A673 (cell line): Measurements from ENCODE around the gene TXNDC2. TPM values are rescaled to one million over a fixed set of nuclear protein-coding genes. Genes with fewer than 3 reads are reported as not detected.

Experiments used
- BruUV-seq: library from RNA; stranded (reverse); fragments of 400-500 nt; replicated peaks from 2 replicates; lab custom pipeline; 2021; lab: Mats Ljungman, UMichigan
- CTCF ChIA-PET: fragments of 300-600 bp; sonication (Branson Sonifier 250); formaldehyde crosslinking; loops from one replicate; lab custom pipeline; 2022; ENCODE audit warnings: antibody characterized with exemption; lab: Charles Lee
- POLR2A ChIA-PET: fragments of 300-600 bp; sonication (Branson Sonifier 250); formaldehyde crosslinking; loops from one replicate; lab custom pipeline; 2022; ENCODE audit warnings: antibody characterized with exemption; ENCODE audit not compliant: low non-redundant PET; lab: Charles Lee
- DNase-seq: peaks from one replicate; pipeline ENCODE4 v3.0.0-alpha.2; 2015; ENCODE audit warnings: low spot score
- H3K27ac ChIP-seq: fragments of 200-600 bp; sonication (generic); 2 replicates; pipeline ENCODE4 v1.5.1; 2016; ENCODE audit warnings: mixed run types, low read depth, mild to moderate bottlenecking, mixed read lengths, antibody characterized with exemption, low read length; ENCODE audit not compliant: poor library complexity, severe bottlenecking
- H3K27me3 ChIP-seq: fragments of 200-600 bp; sonication (generic); replicated peaks from 2 replicates; pipeline ENCODE4 v1.6.1; 2017; ENCODE audit warnings: mixed run types, low read depth, mild to moderate bottlenecking, mixed read lengths, antibody characterized with exemption, low read length; ENCODE audit not compliant: insufficient read depth, poor library complexity
- H3K36me3 ChIP-seq: fragments of 200-600 bp; sonication (generic); 2 replicates; pipeline ENCODE4 v1.6.1; 2016; ENCODE audit warnings: mixed run types, mild to moderate bottlenecking, mixed read lengths, antibody characterized with exemption, low read length; ENCODE audit not compliant: insufficient read depth, poor library complexity, severe bottlenecking
- H3K4me1 ChIP-seq: fragments of 200-600 bp; sonication (generic); 2 replicates; pipeline ENCODE4 v1.6.1; 2017; ENCODE audit warnings: mixed run types, mild to moderate bottlenecking, mixed read lengths, antibody characterized with exemption, low read length; ENCODE audit not compliant: insufficient read depth, poor library complexity, severe bottlenecking
- H3K4me3 ChIP-seq: fragments of 200-600 bp; sonication (generic); 2 replicates; pipeline ENCODE4 v1.5.1; 2016; ENCODE audit warnings: low read depth, mixed run types, mild to moderate bottlenecking, mixed read lengths, low read length; ENCODE audit not compliant: poor library complexity, severe bottlenecking
- H3K9me3 ChIP-seq: fragments of 200-600 bp; sonication (generic); 2 replicates; pipeline ENCODE4 v1.6.1; 2016; ENCODE audit warnings: mixed run types, low read depth, mild to moderate bottlenecking, mixed read lengths, antibody characterized with exemption, low read length; ENCODE audit not compliant: poor library complexity, severe bottlenecking
- EZH2 ChIP-seq: fragments of 200-600 bp; sonication (generic); IDR thresholded peaks from 2 replicates; pipeline ENCODE4 v1.6.1; 2017; ENCODE audit warnings: borderline replicate concordance, low read depth, mild to moderate bottlenecking, mixed read lengths, antibody characterized with exemption, low read length; ENCODE audit not compliant: poor library complexity, severe bottlenecking
- intact Hi-C: fragments of 100-400 bp; cut with micrococcal nuclease; formaldehyde crosslinking; loops from one replicate; pipeline ENCODE4 v1.10.0; 2022; ENCODE audit not compliant: unreplicated experiment
- total RNA-seq: library from RNA; stranded (reverse); gene quantifications from 2 replicates; pipeline ENCODE4 v1.2.3, GENCODE V29; 2021
- TF ChIP-seq, protein P1 (sequence below): fragments of 300-800, 200-600 bp; sonication (generic); conservative IDR thresholded peaks from 2 replicates; pipeline ENCODE4 v1.5.1; 2017; ENCODE audit warnings: low read depth, mild to moderate bottlenecking, antibody characterized with exemption, low read length, moderate library complexity, mixed read lengths

Gene TXNDC2
- total RNA-seq, 1 experiment from 2014 or later, result 0.13 TPM

- ChIA-PET POLR2A (no interaction called here), CTCF (no interaction called here)
- no TSS peak for BruUV-seq
Observed at GRCh38 chr18:9926223-9926894, 40.6 kb downstream of the TXNDC2 start.

DNA sequence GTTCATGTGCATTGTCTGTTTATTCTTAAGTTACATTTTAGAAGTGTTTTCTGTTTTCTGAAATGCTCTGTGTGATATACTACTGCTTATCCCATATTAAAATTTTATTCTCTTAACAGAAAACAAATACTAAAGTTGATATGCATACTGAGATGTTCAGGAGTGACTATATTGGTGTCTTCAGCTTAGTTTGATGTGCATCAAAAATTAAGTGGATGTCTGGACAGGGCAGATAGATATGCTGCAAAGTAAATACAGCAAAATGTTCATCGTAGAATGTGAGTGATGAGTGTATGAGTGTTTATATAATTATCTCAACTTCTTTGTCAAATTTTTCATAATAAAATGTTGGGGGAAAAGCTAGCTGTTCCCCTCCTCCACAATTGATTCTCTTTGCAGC is 41.2 kb downstream of the TXNDC2 start:
- intact Hi-C loops, result loop anchor here (10.0 kb wide), 1 partner anchor 222 kb away; the partner anchor contains the start of gene RAB31
- CTCF ChIA-PET, result no interaction called here
- Histone ChIP-seq H3K4me1 (peaks cover 87% of the 10 kb centered on the region), H3K27me3 (no peaks in the 10 kb centered on the region), H3K27ac (peak overlapping the region; percentile 45), H3K9me3 (no peaks in the 10 kb centered on the region), H3K4me3 (peak overlapping the region; percentile 3), H3K36me3 (peaks cover 2% of the 10 kb centered on the region)
- POLR2A ChIA-PET, result no interaction called here
- DNase-seq, result no peak
- BruUV-seq, result no TSS peak
- TF ChIP-seq, protein P1, sequence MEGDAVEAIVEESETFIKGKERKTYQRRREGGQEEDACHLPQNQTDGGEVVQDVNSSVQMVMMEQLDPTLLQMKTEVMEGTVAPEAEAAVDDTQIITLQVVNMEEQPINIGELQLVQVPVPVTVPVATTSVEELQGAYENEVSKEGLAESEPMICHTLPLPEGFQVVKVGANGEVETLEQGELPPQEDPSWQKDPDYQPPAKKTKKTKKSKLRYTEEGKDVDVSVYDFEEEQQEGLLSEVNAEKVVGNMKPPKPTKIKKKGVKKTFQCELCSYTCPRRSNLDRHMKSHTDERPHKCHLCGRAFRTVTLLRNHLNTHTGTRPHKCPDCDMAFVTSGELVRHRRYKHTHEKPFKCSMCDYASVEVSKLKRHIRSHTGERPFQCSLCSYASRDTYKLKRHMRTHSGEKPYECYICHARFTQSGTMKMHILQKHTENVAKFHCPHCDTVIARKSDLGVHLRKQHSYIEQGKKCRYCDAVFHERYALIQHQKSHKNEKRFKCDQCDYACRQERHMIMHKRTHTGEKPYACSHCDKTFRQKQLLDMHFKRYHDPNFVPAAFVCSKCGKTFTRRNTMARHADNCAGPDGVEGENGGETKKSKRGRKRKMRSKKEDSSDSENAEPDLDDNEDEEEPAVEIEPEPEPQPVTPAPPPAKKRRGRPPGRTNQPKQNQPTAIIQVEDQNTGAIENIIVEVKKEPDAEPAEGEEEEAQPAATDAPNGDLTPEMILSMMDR, result no peak
- no peak for TF ChIP-seq EZH2

More at GRCh38 chr18:9926223-9926894, 40.6 kb downstream of the TXNDC2 start:
- Histone ChIP-seq H3K4me3 (no peak overlapping the region), H3K27me3 (no peaks in the 10 kb centered on the region), H3K27ac (no peak overlapping the region), H3K4me1 (peaks cover 81% of the 10 kb centered on the region), H3K9me3 (no peaks in the 10 kb centered on the region), H3K36me3 (no peaks in the 10 kb centered on the region)
- intact Hi-C loops, result loop anchor here (10.0 kb wide), 1 partner anchor 222 kb away; the partner anchor contains the start of gene RAB31
- DNase-seq, result no peak
- TF ChIP-seq, protein P1, result no peak
- TF ChIP-seq EZH2, result no peak

DNA sequence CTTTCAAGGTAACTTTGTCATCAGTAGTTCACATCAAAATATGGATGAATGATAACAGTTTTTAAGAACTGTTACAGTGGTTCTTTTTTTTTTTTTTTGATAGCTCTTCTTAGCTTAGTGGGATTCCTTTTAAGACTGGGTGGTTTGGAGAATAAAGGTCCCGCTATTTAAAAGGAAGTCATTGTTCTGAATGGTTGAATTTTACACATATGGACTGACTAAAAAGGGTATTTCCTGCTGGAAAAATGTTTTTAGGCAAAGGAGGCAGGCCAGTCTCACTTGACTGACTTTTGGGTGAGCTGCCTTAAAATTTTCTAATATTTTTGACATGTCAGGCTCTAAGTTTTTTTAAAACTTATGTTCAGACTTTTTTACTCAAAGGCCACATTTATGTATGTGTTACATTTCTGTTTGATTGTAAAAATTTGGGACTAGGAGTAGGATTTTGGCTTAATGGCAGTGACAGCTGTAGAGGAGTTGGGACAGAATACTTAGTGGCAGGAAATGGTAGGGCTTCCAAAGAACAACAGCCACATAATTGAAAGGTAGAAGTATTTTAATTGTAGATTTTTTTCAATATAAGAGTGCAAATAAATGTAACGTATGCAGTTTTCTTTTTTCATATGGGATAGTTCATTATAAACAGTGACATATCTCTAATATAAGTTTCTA is 41.8 kb downstream of the TXNDC2 start:
- peaks cover 7% of the 10 kb centered on the region for H3K36me3 ChIP-seq
- H3K27ac ChIP-seq, result peak overlapping the region; percentile 45
- no TSS peak for BruUV-seq
- DNase-seq, result peak; percentile 36
- peaks cover 85% of the 10 kb centered on the region for H3K4me1 ChIP-seq
- ChIA-PET POLR2A (no interaction called here), CTCF (interaction anchor here (0.6 kb wide), 1 partner anchor 23 kb away, joined by 5 read pairs; no protein-coding TSS in a partner anchor)
- no peaks in the 10 kb centered on the region for H3K27me3 ChIP-seq
- intact Hi-C loops, result loop anchor here (10.0 kb wide), 1 partner anchor 223 kb away; the partner anchor contains the start of gene RAB31
- no peak for TF ChIP-seq EZH2
- TF ChIP-seq, protein P1, result no peak
- H3K4me3 ChIP-seq, result peak overlapping the region; percentile 3
- H3K9me3 ChIP-seq, result no peaks in the 10 kb centered on the region
